Keratinocyte (primary cell): Measurements from ENCODE around the gene SPTBN1. TPM values are rescaled to one million over a fixed set of nuclear protein-coding genes. Genes with fewer than 3 reads are reported as not detected.
A peak's percentile ranks its signal among the peaks of the same experiment; 100 is the strongest.

Experiments
- DNase-seq: peaks from one replicate; pipeline ENCODE4 v3.0.0-alpha.2; 2011; ENCODE audit warnings: low read depth, missing footprints, low spot score
- FAIRE-seq: peaks from 2 replicates; lab custom pipeline; 2011; peaks lifted over from hg19 to GRCh38; lab: Jason Lieb, UNC
- H2AFZ ChIP-seq: 2 replicates; pipeline ENCODE4 v1.6.0; 2012; ENCODE audit warnings: low read length, control low read depth, inconsistent platforms; ENCODE audit not compliant: control insufficient read depth
- H3K27ac ChIP-seq: 2 replicates; pipeline ENCODE4 v1.5.1; 2011; ENCODE audit warnings: low read length; ENCODE audit not compliant: control insufficient read depth, insufficient read depth
- H3K27me3 ChIP-seq: 3 replicates; pipeline ENCODE4 v1.6.0; 2011; ENCODE audit warnings: low read length; ENCODE audit not compliant: control insufficient read depth, insufficient read depth; ENCODE audit errors: extremely low read depth
- H3K36me3 ChIP-seq, 2 experiments: 2 replicates in 1 of 2; 3 replicates in 1 of 2; pipeline ENCODE4 v1.5.1; 2011; ENCODE audit warnings: low read length in 2 of 2, mild to moderate bottlenecking in 1 of 2; ENCODE audit not compliant: control insufficient read depth in 2 of 2, insufficient read depth in 2 of 2; ENCODE audit errors: extremely low read depth in 1 of 2
- H3K4me1 ChIP-seq: 3 replicates; pipeline ENCODE4 v1.5.1; 2011; ENCODE audit warnings: low read length; ENCODE audit not compliant: control insufficient read depth, insufficient read depth; ENCODE audit errors: extremely low read depth
- H3K4me2 ChIP-seq: 3 replicates; pipeline ENCODE4 v1.6.0; 2011; ENCODE audit warnings: low read depth, low read length; ENCODE audit not compliant: control insufficient read depth, insufficient read depth; ENCODE audit errors: extremely low read depth
- H3K4me3 ChIP-seq, 3 experiments: fragments of 200-600 bp in 1 of 3; sonication (generic) in 1 of 3; 2 replicates in 2 of 3; 3 replicates in 1 of 3; pipeline ENCODE4 v1.5.1; 2011 to 2016; ENCODE audit warnings: low read length in 3 of 3, mild to moderate bottlenecking in 3 of 3, control low read depth in 2 of 3, inconsistent platforms in 1 of 3, low read depth in 1 of 3, mixed read lengths in 1 of 3, mixed run types in 1 of 3, moderate library complexity in 1 of 3; ENCODE audit not compliant: control insufficient read depth in 2 of 3, insufficient read depth in 2 of 3; ENCODE audit errors: extremely low read depth in 1 of 3
- H3K79me2 ChIP-seq: 2 replicates; pipeline ENCODE4 v1.6.0; 2012; ENCODE audit warnings: low read length; ENCODE audit not compliant: control insufficient read depth, insufficient read depth
- H3K9ac ChIP-seq: 3 replicates; pipeline ENCODE4 v1.6.0; 2011; ENCODE audit warnings: low read length; ENCODE audit not compliant: control insufficient read depth, insufficient read depth; ENCODE audit errors: extremely low read depth
- H3K9me1 ChIP-seq: 3 replicates; pipeline ENCODE4 v1.6.0; 2011; ENCODE audit warnings: low read length; ENCODE audit not compliant: control insufficient read depth, insufficient read depth; ENCODE audit errors: extremely low read depth
- H3K9me3 ChIP-seq: 2 replicates; pipeline ENCODE4 v1.5.1; 2012; ENCODE audit warnings: low read depth, low read length; ENCODE audit not compliant: control insufficient read depth
- H4K20me1 ChIP-seq: 3 replicates; pipeline ENCODE4 v1.6.0; 2011; ENCODE audit warnings: low read length; ENCODE audit not compliant: control insufficient read depth, insufficient read depth; ENCODE audit errors: extremely low read depth
- CTCF ChIP-seq, 3 experiments: IDR thresholded peaks in 1 of 3; conservative IDR thresholded peaks in 1 of 3; optimal IDR thresholded peaks in 1 of 3; 2 replicates in 2 of 3; 3 replicates in 1 of 3; pipeline versions ENCODE3 to v1.5.1; 2011; ENCODE audit warnings: low read length in 3 of 3, mild to moderate bottlenecking in 3 of 3, moderate library complexity in 2 of 3, control low read depth in 1 of 3, inconsistent platforms in 1 of 3; ENCODE audit not compliant: insufficient read depth in 2 of 3; ENCODE audit errors: extremely low read depth in 1 of 3
- EZH2 ChIP-seq: IDR thresholded peaks from one replicate; pipeline ENCODE4 v1.6.1; 2012; ENCODE audit warnings: inconsistent platforms, mild to moderate bottlenecking, low read length, moderate library complexity
- dilution Hi-C: fragments of 300-500 bp; cut with MboI; formaldehyde crosslinking; loops from one replicate; pipeline ENCODE4 v1.7.0; 2020; ENCODE audit warnings: low sequenced_read_pairs; ENCODE audit not compliant: extremely low pct_ligation_motif_present
- polyA plus RNA-seq, 5 experiments: library from polyadenylated mRNA; depleted of rRNA in 3 of 5; stranded (reverse) in 3 of 5; stranded (forward) in 1 of 5; unstranded in 1 of 5; fragments of >200 nt; gene quantifications; 1 replicate in 1 of 5; 2 replicates in 3 of 5; 3 replicates in 1 of 5; pipeline versions ENCODE4 v1.2.1 to v1.2.3, GENCODE V29; 2011 to 2012; ENCODE audit warnings: missing spikeins in 2 of 5, low read depth in 1 of 5, low replicate concordance in 1 of 5

Gene SPTBN1
- polyA plus RNA-seq, 1 donor (not counting 4 experiments of a cell fraction or from before 2014, with no cell fraction given): 40.0 TPM

- no peaks in the 10 kb centered on the region for H3K27me3 ChIP-seq
- H3K9me3 ChIP-seq: no peaks in the 10 kb centered on the region
- no peak overlapping the region for H3K27ac ChIP-seq
- H3K4me2 ChIP-seq: peak overlapping the region; percentile 96
- FAIRE-seq: no peak
- no peak for TF ChIP-seq EZH2
- TF ChIP-seq CTCF (optimal IDR thresholded peaks at IDR 0.05 in 1 of 3, IDR thresholded peaks at IDR 0.05 in 1 of 3, conservative IDR thresholded peaks at IDR 0.05 in 1 of 3; ENCODE audit: extremely low read depth in 1 of 3, insufficient read depth in 2 of 3, low read length in 3 of 3): no peak
- H3K36me3 ChIP-seq: no peaks in the 10 kb centered on the region
- dilution Hi-C loops: no loop called here
- no peak overlapping the region for H3K4me3 ChIP-seq
- DNase-seq: no peak
- no peaks in the 10 kb centered on the region for H3K9me1 ChIP-seq
- peaks cover 18% of the 10 kb centered on the region for H3K4me1 ChIP-seq
- no peak overlapping the region for H2AFZ ChIP-seq
- no peaks in the 10 kb centered on the region for H4K20me1 ChIP-seq
- peaks cover 28% of the 10 kb centered on the region for H3K79me2 ChIP-seq
- H3K9ac ChIP-seq: peak overlapping the region; percentile 97
Observed at GRCh38 chr2:54556621-54557121, 100.5 kb downstream of the SPTBN1 start.

- FAIRE-seq: no peak
- H3K27ac ChIP-seq: peak overlapping the region; percentile 98
- peak overlapping the region; percentile 92 for H2AFZ ChIP-seq
Observed at GRCh38 chr2:54557211-54557600, 101.1 kb downstream of the SPTBN1 start.

More at GRCh38 chr2:54557211-54557600, 101.1 kb downstream of the SPTBN1 start:
- H3K4me3 ChIP-seq: peak overlapping the region; percentile 78 to 87 (median 87)
- TF ChIP-seq EZH2 (no peak), CTCF (optimal IDR thresholded peaks at IDR 0.05 in 1 of 3, IDR thresholded peaks at IDR 0.05 in 1 of 3, conservative IDR thresholded peaks at IDR 0.05 in 1 of 3; ENCODE audit: extremely low read depth in 1 of 3, insufficient read depth in 2 of 3, low read length in 3 of 3) (no peak)
- peaks cover 34% of the 10 kb centered on the region for H3K79me2 ChIP-seq
- H3K36me3 ChIP-seq: no peaks in the 10 kb centered on the region
- peaks cover 18% of the 10 kb centered on the region for H3K4me1 ChIP-seq
- peak overlapping the region; percentile 97 for H3K9ac ChIP-seq
- no peaks in the 10 kb centered on the region for H4K20me1 ChIP-seq
- H3K27me3 ChIP-seq: no peaks in the 10 kb centered on the region
- dilution Hi-C loops: no loop called here
- peak overlapping the region; percentile 96 for H3K4me2 ChIP-seq
- no peaks in the 10 kb centered on the region for H3K9me3 ChIP-seq
- no peaks in the 10 kb centered on the region for H3K9me1 ChIP-seq
- no peak for DNase-seq
